Activated effector memory CD4-positive, alpha-beta T cell treated with Interleukin-2 at 50 U/mL for 16 hours (primary cell): ENCODE data around the gene RANBP9.

ENCODE experiments used
- DNase-seq: peaks from one replicate; pipeline ENCODE4 v3.0.0-alpha.2; 2020

RANBP9 gene

GRCh38 chr6:13643125-13643524 is 68.5 kb downstream of the RANBP9 start:
- DNase-seq = no peak

- no peak for DNase-seq
These were observed 70.3 kb downstream of the RANBP9 start for GRCh38 chr6:13641315-13641714.

- DNase-seq = no peak
These were observed 73.0 kb downstream of the RANBP9 start for GRCh38 chr6:13638626-13639025.

- no peak for DNase-seq
These were observed 73.6 kb downstream of the RANBP9 start for GRCh38 chr6:13638014-13638413.

- no peak for DNase-seq
These were observed 75.5 kb downstream of the RANBP9 start for GRCh38 chr6:13635948-13636658.

GRCh38 chr6:13633343-13633742 is 78.3 kb downstream of the RANBP9 start:
- DNase-seq = no peak

- DNase-seq = no peak
These were observed 81.1 kb downstream of the RANBP9 start for GRCh38 chr6:13630499-13630898.

- no peak for DNase-seq
These were observed 82.0 kb downstream of the RANBP9 start for GRCh38 chr6:13629459-13630116.

GRCh38 chr6:13624871-13625288 is 86.8 kb downstream of the RANBP9 start:
- DNase-seq = no peak

GRCh38 chr6:13617066-13617465 is 94.6 kb downstream of the RANBP9 start:
- DNase-seq = no peak

GRCh38 chr6:13615792-13616120 is 95.9 kb downstream of the RANBP9 start:
- peak; percentile 30 for DNase-seq

GRCh38 chr6:13614926-13615791 is 96.5 kb downstream of the RANBP9 start, which contains the start of gene NOL7:
Gene NOL7, plus strand, starts transcription at chr6:13615335. Its CDS starts 24 bp downstream, at chr6:13615359.
- peak; percentile 96 for DNase-seq

- DNase-seq = no peak
These were observed 97.3 kb downstream of the RANBP9 start for GRCh38 chr6:13614126-13614925.

GRCh38 chr6:13613029-13613594 is 98.5 kb downstream of the RANBP9 start:
- DNase-seq = no peak

- DNase-seq = no peak
These were observed 99.9 kb downstream of the RANBP9 start for GRCh38 chr6:13611715-13612114.

- no peak for DNase-seq
These were observed 106.0 kb downstream of the RANBP9 start for GRCh38 chr6:13605634-13606033.

GRCh38 chr6:13604546-13605416 is 106.9 kb downstream of the RANBP9 start:
- no peak for DNase-seq

- DNase-seq = no peak
These were observed 107.5 kb downstream of the RANBP9 start for GRCh38 chr6:13604135-13604534.

GRCh38 chr6:13600036-13600435 is 111.6 kb downstream of the RANBP9 start:
- no peak for DNase-seq

- no peak for DNase-seq
These were observed 114.6 kb downstream of the RANBP9 start for GRCh38 chr6:13597073-13597472.

- DNase-seq = no peak
These were observed 117.9 kb downstream of the RANBP9 start for GRCh38 chr6:13593720-13594119.
